HepG2 (cell line): ENCODE measurements around the gene RBFOX1.

Source experiments
- CTCF ChIP-seq: sonication (generic); formaldehyde crosslinking; IDR thresholded peaks from 2 replicates; pipeline ENCODE4 v1.5.0; 2020; ENCODE audit warnings: mild to moderate bottlenecking, missing genetic modification reagents, moderate library complexity
- ELF4 ChIP-seq: sonication (generic); formaldehyde crosslinking; IDR thresholded peaks from 2 replicates; pipeline ENCODE4 v1.5.0; 2020; ENCODE audit warnings: missing genetic modification reagents, mild to moderate bottlenecking, moderate library complexity, borderline replicate concordance
- EP300 ChIP-seq, 3 experiments: sonication (generic) in 1 of 3; formaldehyde crosslinking in 1 of 3; IDR thresholded peaks; 2 replicates each; pipeline versions ENCODE4 v1.5.1 to v1.6.1; 2011 to 2020; ENCODE audit warnings: low read depth in 2 of 3, low read length in 2 of 3, borderline replicate concordance in 1 of 3, improper control_type of control experiment in 1 of 3, mild to moderate bottlenecking in 1 of 3, missing genetic modification reagents in 1 of 3, moderate library complexity in 1 of 3
- EZH2 ChIP-seq: conservative IDR thresholded peaks from 2 replicates; pipeline ENCODE4 v1.6.1; 2012; ENCODE audit warnings: mild to moderate bottlenecking, low read depth, low read length, moderate library complexity
- NCOR1 ChIP-seq: fragments of 200-600 bp; sonication (generic); IDR thresholded peaks from 2 replicates; pipeline ENCODE4 v1.7.0; 2017; ENCODE audit warnings: antibody characterized with exemption, low read length, borderline replicate concordance
- PHF8 ChIP-seq: sonication (generic); formaldehyde crosslinking; IDR thresholded peaks from 2 replicates; pipeline ENCODE4 v1.5.0; 2020; ENCODE audit warnings: missing genetic modification reagents
- ZNF124 ChIP-seq: sonication (generic); formaldehyde crosslinking; IDR thresholded peaks from 2 replicates; pipeline ENCODE4 v1.4.0; 2020; ENCODE audit warnings: missing genetic modification reagents

DNA sequence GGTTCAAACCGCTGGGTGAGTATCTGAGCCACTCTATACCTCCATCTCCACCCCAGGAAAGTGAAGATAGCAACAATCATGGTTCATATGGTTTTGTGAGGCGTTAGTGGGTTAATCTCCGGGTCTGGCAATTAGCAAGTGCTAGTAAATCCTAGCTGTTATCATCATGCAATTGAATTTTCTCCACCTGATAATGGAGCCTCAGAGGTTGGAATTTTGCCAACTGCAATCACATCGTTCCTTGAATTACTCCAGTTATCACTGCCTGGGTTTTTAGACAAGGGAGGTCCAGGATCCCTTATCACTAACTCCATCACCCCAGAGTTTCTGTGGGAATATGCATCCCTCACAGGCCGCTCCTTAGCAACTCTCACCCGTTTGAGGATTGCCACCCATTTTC lies 311.5 kb downstream of the RBFOX1 start:
- TF ChIP-seq NCOR1 (no peak), EZH2 (no peak), CTCF (CRISPR knock-in tag) (no peak), EP300 (IDR thresholded peaks at IDR 0.05; ENCODE audit: low read depth in 2 of 2, low read length in 2 of 2) (no peak), EP300 (CRISPR knock-in tag; IDR thresholded peaks at IDR 0.05; ENCODE audit: borderline replicate concordance) (no peak), ZNF124 (CRISPR knock-in tag) (no peak), ELF4 (CRISPR knock-in tag) (no peak), PHF8 (CRISPR knock-in tag) (no peak)
